ENCODE measurements around the gene SKI.

SKI gene

DNA sequence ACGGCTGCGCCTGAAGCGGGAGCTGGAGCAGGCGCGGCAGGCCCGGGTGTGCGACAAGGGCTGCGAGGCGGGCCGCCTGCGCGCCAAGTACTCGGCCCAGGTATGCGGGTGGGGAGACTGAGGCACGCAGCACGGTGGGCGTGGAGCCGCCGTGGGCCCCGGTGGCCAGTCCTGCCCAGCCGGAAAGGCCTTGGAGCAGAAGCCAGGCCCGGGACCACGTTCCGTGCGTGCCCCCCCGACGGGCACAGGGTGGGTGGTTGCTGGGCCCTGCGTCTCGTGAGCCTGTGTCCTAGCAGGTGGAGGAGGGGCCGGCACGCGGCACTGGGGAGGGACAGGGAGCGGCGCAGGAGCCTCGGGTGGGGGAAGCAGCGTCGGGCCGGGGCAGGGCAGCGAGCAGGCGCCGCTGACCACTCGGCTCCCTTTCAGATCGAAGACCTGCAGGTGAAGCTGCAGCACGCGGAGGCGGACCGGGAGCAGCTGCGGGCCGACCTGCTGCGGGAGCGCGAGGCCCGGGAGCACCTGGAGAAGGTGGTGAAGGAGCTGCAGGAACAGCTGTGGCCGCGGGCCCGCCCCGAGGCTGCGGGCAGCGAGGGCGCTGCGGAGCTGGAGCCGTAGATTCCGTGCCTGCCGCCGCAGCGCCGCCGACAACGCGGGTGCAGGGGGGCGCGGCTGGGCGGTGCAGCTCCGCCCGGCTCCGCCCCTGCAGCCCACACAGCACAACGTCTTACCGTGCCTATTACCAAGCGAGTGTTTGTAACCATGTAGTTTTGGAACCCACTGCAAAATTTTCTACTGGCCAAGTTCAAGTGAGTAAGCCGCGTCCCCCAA is 78.2 kb downstream of the SKI start:
- no peak for DNase-seq (ENCODE audit: low spot score)

DNA sequence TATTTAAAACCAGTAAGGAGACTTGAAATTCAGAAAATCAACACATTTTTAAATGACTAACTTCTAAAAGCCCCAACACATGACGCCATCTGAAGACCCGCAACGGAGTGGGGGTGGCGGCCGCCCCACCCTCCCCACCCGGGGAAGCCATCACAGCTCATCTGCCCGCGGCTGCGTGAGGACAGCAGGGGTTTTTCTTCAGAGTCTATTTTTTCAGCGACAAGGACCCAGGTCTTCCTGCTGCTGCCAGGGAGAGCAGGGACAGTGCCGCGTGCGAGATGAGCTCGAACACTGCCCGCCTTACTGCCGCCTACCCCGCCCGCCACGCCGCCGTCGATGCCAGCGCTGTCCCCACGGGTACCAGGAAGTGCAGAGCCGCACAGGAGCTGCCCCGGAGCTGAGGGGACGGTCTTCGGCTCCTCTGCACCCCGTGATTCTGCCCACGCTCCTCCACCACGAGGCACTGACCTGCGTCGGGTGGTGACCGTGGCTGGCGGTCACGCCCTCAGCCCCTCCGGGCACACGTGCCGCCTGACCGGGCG is 79.0 kb downstream of the SKI start:
- DNase-seq (ENCODE audit: low spot score) = no peak

DNA sequence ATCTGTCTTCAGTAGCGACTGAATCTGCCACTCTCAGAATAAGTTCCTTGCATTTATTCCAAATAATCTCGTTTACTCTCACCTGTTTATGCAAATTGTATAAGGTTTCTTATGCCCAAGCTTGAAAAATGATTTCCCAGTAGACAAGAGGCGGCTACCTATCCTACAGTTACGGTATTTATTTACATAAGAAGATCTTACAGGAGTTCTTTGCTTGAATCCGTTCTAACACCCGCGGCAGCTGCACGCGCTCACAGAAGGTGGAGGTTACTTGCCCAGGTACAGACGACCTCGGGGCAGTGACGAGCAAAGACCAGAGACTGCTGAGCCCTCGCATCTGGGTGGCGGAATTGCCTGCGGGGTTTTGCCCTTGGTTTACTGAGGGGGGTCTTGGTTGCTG is 79.9 kb downstream of the SKI start:
- DNase-seq (ENCODE audit: low spot score) = no peak

DNA sequence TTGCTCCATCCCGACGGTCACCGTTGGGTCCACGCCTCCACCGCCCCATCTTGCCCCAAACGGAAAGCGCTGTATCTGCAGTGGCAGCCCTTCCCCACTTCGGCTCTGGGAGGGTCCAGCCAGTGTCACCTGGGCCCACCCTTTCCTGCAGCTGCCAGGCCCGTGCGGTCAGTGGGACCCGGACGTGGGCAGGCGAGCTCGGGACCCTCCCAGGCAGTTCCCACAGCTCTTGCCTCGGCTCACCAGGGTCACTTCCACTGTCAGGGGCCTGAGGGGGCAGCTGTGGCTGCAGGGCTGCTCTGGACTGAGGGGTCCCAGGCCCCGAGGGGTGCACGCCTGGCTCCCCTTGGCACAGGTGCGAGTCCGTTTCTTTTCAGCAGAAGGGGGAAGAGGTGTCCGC is 80.7 kb downstream of the SKI start:
- no peak for DNase-seq (ENCODE audit: low spot score)

DNA sequence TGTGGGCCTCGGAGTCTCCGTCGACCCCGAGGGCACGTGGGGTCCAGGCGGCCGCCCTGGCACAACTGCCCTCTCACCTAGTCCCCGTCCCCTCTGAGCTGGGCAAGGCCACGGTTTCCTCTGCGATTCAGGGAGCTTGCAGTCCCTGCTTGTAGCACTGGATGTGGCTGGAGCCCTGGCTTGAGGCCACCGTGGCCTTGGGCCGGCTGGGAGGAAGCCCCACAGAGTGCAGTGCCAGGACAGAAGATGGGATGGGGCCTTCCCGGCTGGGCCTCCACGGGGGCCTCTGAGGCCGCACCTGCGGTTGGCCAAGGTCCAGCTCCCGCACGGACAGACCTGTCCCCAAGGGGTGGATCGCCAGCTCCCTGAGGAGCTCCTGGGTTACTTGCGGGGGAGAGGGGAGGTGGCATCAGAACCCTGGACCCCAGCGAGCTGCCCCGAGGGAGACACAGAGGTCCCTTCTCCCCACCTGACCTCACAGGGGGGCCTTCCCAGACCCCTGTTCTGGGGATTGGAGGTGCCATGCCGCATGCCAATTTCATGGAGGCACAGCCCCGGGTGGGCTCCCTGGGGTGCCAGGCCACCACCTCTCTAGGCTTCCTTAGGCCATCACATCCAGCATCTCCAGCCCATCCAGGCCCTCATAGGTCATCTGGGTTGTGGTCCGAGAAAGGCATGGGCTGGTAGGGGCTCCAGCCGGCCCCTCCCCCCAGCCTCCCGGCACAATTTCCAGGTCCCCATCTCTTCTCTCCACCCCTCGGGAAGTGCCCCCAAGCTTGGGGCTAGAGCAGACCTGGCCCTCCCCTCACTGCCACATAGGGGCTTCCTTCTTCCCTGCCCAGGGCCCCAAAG is 82.4 kb downstream of the SKI start:
- no peak for DNase-seq (ENCODE audit: low spot score)

DNA sequence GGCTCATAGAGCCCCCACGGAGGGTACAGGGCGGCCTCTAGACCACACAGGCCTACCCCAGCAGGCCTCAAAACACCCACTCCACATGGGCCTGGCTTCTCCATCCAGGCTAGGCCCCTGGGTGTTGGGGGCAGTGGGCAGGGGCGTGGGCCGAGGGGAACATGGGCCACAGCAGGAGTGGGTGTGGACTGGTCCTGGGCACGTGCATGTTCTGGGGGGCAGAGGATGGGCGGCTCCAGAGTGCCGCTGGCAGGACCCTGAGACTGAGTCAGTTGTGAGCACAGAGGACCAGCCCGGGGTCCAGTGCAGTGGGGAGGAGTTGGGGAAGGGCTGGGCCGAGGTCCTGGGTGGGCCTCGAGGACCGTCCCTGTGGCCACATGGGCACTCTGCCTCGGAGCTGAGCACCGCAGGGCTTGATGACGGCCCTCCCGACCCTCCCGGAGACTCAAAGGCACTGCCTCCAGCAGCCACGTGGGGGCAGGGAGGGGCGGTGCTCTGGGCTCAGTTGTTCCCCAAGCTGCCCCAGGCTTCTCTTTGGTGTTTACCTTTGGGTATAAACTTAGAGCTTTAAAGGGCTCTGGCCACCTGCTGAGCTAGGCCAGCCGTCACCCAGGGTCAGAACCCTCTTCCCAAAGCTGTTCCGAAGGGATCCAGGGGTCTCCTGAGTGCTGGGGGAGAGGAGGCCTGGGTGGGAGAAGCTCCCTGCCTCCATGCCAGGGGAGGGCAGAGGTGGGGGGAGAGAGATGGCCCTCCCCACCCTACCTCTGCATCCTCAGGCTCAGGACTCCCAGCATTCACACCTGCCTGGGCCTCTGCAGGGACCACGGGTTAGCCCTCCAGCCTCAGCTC is 83.3 kb downstream of the SKI start:
- DNase-seq (ENCODE audit: low spot score) = no peak

DNA sequence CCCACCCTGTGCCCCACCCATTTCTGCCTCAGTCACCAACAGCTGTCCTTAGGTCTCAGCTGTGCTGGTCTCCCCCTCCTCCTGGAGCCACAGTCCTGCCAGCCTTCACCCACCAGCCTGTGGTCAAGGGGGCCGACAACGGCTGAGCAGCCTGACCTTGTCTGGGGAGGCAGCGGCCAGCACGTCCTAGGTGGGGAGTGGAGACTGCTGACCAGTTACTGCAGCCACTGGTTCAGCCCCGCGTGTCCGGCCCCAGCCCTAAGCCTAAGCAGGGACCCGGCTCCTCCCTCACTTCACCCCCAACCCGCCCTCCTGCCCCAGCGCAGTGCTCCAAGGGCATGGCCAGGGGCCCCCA is 84.0 kb downstream of the SKI start:
- DNase-seq (ENCODE audit: low spot score) = no peak

DNA sequence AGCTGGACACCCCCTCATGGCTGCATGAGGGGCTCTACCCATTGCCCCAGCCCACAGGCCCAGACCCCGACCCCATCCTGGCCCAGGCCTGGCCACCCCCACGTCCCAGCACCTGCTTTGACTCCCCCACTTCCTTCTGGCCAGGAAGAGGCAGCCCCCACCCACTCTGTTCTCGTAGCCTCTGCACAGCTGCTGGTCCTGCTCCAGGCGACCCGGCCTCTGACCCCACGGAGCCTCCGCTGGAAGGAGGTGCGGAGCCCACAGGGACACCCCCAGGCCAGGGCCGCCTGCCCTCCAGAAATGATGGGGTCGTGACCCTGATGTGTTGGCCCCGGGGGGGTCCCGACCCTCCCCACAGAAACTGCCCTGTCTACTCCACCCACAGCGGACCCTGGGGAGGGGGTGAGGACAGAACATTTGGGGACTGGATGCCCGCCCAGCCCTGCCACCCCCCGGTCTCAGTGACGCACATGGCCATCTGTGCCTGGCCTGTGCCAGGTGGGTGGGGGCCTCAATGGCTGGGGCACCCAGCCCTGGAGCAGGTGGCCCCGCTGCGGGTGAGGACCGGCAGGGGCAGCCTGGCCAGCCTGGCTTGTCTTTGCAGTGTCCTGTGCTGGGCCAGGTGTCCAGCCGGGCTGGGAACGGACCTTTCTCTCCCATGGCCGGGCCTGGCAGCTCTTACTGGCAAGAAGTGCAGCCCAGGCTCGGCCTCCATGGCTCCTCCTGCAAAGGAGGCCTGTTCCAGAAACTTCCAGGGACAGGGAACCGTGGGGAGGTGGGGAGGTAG is 84.6 kb downstream of the SKI start:
- no peak for DNase-seq (ENCODE audit: low spot score)

DNA sequence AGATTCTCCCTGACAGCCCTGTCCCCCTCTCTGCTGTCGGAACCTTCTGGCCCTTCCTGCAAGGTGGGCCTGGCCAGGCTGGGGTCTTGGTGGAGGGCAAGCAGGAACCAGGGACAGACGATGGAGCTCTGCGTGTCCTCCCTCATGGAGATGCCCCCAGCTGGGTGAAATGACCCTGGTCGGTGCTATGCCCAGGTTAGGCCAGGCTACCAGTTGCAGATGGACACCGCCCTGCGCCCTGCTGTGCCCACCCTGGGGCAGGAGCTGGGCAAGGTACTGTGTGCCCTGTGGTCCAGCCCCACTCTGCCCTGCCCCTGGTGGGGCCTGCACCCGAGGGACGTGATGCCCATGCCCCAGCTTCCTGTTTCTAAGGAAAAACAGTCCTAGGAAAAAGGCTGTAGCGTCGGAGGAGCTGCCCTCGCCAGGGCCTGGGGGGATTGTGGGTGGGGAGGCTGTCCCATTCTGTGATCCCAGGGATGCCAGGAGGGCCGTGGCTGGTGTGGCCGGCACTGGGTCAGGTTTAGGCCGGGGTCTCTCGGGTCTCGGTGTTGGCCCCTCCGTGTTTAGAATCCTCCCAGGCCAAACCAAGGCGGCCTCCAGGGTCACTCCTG is 85.6 kb downstream of the SKI start:
- no peak for DNase-seq (ENCODE audit: low spot score)

DNA sequence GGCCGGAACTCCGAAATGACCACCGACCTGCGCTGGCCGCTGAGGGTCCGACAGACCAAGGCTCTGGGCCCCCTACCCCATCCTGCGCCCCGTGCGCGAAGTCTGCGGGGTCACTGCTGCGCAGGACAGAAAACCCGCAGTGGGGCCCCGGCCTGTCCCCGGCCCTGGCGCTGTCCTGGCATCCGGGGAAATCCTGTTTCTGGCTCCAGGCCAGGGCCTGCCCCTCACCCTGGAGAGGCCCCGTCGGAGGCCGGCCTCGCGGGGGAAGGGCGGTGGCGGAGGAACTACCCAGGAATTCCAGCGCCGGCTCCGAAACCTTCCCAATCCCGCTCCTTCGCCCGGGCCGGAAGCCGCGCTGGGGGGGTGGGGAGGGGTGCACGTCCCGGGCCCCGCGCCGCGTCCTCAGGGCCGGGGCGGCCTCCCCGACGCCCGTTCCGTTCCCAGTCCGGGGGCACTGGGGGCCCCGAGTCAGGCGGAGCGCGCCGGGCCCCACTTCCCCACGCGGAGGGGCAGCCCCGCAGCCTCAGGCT is 86.2 kb downstream of the SKI start:
- DNase-seq (ENCODE audit: low spot score) = no peak

DNA sequence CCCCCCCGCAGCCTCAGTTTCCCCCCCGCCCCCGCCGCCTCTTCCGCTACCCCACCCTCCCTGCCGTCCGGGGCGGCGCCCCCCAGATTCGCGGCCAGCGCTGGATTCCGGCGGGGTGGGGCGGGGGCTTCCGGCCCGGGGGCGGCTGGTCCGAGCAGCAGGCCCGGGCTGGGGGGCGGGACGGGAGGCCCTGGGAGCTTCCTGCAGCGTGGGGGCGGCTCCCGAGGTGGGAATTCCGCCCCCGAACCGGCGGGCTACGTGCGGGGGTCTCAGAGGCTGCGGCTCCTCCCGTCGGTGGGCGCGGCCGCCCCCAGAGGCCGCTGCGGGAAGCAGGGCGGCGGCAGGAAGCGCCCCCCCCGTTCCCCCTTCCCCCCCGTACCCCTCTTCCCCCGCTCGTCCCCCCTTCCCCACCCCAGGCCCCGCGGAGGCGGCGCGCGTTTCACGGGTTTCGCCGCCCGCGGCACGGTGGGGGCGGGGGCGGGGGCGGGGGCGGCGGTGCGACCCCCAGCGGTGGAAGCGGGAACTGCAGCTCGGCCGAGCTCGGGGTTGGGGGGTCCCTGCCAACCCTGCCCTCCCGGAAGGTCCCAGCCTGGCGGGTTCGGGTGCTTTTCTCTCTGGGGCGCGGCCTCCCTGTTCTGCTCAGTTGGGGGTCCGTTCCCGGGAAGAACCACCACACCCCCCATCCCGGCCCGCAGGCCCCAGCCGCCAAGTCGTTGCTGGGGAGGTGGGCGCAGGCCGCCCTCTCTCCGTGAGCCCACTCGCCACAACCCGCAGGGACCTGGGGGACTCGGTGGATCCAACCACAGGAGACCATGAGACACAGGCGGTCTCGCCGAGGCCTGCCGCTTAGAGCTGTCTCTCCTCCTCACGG is 86.9 kb downstream of the SKI start:
- no peak for DNase-seq (ENCODE audit: low spot score)

DNA sequence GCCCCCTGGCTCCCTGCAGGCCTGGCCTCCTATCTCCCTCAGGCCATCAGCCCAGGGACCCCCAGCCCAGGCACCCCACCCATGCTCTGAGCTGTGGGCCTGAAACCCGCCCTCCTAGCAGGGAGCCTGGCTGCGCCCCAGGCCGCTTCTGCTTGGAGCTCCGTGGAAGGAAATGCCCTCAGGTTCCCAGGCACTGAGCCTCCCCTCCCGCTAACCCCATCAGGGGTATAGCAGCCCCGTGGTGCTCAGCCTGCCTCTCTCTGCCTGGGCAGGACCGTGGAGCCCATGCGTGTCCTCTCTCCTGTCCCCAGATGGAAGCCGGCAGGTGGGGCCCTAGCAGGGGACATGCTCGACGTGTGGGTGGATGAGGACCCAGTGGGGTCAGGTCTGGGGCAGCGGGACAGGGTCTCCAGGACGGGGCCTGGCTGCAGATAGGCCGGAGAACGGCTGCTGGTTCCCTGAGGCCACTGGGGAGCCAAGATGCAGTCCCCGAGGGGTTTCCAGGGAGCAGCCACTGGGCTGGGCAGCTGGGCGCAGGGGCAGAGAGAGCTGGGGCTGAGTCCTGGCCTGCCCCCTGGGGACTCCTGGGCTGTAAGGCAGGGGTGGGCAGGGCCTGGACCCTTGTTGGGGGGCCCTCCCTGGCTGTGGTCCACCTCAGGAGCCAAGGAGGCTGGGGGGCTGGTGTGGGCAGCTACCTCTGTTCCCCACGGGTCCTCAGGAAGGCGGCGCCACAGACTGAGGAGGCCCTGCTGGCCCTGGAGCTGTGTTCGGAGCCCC is 87.7 kb downstream of the SKI start:
- DNase-seq (ENCODE audit: low spot score) = no peak

DNA sequence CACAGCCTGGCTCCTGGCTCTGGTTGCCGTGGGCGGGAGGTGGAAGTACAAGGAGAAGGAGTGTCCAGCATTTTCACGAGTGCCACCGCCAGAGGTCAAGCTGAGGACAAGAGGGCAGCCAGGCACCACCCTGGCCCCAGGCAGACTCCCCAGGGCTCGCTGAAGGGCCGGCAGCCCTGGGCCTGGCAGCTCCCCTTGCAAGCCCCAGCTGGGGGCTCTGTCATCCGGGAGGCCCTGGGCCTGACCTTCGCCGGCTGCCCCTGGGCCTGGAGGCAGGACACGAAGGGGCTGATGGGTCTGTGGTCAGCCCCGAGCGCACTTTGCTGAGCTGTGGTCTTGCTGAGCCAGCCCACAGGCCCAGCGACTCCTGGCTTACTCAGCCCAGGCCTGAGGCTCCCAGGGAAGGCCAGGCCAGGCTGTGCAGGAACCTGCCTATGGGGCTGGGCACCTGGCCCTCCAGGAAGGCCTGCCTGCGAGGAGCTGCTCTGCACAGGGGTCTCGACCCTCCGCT is 88.4 kb downstream of the SKI start:
- DNase-seq (ENCODE audit: low spot score) = no peak

DNA sequence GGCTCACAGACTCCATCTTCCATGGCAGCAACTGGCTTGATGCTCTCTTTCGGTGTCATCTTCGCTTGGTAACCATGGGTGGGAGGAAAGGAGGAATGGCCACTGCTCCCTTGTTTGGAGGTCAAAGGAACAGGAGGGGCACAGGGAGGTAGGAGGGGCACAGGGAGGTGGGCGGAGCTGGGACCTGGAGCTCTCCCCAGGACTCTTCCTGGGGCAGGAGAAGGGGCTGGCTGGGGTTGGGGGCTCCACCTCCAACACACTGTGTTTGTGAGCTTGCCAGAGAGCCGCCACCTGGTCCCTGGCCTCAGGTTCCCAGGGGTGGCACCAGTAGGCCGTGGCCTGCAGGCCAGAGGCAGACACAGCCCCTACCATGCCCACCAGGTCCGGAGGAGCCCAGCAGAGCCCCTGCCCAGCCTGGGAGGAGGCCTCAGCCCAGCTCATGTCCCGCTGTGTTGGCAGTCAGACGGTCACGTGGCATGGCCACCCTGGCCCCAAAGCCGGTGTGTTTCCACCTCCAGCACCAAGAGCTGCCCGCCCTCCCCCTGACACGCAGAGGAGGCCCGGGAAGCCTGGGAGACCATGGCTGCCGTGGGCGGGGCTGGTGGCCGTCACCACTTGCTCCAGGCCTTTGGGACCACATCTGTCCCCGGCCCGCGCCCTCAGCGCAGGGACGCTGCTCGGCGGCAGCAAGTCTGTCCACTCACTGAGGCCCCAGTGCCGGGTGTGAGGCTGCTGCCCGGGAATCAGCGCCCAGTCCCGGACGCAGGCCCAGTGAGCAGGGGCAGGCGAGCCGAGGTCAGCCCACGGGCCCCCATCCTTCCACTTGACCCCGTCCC is 89.3 kb downstream of the SKI start:
- DNase-seq (ENCODE audit: low spot score) = no peak

DNA sequence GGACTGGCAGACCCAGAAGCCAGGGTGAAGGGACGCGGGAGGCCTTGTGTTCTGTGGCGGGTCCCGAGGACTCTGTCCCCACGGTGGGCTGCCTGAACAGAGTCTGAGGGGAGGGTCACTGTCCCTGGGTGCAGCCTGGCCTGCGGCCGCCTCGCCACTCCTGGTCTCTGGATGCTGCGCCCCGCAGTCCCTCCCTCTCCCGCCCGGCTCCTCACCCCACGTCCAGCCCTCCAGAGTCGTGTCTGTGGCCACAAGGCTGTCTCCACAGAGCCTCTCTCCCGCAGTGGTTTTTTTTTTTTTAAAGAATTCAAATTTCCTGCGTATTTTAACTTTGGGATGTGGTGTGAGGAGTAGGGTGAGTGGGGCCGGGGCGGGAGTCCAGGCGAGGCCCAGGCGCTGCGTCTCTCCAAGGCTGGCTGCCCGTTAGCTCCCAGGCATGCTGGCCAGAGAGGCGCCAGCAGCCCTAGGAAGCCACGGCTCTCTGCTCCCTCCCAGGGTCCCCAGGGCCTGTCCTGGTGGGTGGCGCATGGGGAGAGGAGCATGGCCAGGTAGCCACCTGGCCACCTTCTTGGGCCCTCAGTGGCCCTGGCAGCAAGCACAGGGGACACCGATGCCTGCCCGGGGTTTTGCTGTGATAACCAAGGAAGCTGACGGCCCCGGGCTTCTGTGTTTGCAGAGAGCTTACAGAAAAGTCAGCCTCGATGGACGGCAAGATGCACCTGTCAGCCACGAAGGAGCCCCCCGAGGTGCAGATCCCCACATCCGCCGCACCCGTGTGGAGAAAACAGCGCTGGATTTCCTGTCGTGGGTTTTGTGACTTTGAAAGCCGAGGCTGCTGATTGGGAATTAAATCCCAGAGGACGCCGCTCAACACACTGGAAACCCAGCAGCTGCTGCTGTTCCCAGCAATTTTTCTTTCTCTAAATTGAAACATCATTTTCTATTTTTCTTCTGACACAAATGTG is 90.5 kb downstream of the SKI start:
- no peak for DNase-seq (ENCODE audit: low spot score)

DNA sequence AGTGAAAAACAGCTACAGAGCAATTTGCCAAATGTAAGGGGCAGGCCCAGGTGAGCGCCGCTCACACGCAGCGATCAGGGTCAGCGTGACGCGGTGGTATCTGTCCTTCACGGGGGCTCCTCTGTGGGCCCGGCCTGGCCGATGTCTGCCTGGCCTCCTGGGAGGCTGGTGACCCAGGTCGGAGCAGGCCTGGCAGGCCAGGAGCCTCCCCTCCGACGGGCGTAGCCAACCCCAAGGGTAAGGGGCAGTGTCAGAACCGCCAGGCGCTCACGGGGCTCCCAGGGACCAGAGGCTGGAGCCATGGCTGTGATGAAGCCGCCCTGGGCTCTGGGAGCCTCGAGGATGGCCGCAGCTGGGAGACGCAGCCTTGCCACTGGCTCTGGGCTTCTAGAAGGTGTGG is 91.2 kb downstream of the SKI start:
- no peak for DNase-seq (ENCODE audit: low spot score)

DNA sequence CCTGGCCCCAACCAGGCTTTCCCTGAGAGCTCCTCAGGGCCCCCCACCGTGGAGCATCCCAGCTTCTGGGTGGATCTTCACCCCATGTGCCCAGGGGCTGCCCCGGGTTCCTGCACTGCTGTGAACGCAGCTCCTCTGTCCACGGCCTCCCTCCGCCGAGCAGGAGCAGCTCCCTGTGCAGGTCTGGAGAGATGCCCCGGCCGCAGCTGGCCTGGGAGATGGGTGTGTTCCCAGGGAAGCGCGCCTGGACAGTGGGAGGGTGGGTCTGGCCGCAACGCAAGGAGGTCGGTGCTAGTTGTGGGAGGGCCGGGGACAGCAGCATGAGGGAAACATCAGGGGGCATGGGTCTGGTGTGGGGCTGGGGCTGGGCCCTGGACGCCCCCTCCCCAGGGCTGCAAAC is 91.9 kb downstream of the SKI start:
- DNase-seq (ENCODE audit: low spot score) = no peak

Measured in pons (tissue), 1 donor.